Measurements from ENCODE around the gene USP6NL.

- TF ChIP-seq, protein P1, sequence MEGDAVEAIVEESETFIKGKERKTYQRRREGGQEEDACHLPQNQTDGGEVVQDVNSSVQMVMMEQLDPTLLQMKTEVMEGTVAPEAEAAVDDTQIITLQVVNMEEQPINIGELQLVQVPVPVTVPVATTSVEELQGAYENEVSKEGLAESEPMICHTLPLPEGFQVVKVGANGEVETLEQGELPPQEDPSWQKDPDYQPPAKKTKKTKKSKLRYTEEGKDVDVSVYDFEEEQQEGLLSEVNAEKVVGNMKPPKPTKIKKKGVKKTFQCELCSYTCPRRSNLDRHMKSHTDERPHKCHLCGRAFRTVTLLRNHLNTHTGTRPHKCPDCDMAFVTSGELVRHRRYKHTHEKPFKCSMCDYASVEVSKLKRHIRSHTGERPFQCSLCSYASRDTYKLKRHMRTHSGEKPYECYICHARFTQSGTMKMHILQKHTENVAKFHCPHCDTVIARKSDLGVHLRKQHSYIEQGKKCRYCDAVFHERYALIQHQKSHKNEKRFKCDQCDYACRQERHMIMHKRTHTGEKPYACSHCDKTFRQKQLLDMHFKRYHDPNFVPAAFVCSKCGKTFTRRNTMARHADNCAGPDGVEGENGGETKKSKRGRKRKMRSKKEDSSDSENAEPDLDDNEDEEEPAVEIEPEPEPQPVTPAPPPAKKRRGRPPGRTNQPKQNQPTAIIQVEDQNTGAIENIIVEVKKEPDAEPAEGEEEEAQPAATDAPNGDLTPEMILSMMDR (IDR thresholded peaks at IDR 0.05), result no peak
- no peak for TF ChIP-seq POLR2A (IDR thresholded peaks at IDR 0.05)
These were observed 5.8 kb upstream of the USP6NL start for GRCh38 chr10:11617233-11617632.

All from testis (tissue), 2 donors.